NCI-H748 (cell line): Measurements from ENCODE around the gene ACAD11.

Experiments
- DNase-seq: peaks from one replicate; lab custom pipeline; 2025; ENCODE audit not compliant: unreplicated experiment; lab: John Stamatoyannopoulos, UW

The ACAD11 gene

DNA sequence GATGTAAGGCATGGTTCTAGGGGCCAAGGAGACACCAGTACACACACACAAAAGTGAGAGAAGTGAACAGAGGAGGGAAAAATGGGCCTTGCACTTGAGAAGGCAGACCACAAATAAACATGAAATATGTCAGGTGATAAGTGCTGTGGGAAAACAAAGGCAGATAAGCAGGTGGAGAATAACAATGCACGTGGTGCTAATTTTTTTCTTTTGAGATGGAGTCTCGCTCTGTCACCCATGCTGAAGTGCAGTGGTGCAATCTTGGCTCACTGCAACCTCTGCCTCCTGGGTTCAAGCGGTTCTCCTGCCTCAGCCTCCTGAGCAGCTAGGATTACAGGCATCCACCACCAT lies 103.6 kb downstream of the ACAD11 start:
- peak; percentile 35 for DNase-seq

GRCh38 chr3:132555306-132556035 lies 104.1 kb downstream of the ACAD11 start:
- peak; percentile 35 for DNase-seq

GRCh38 chr3:132554437-132554836 lies 105.2 kb downstream of the ACAD11 start:
- DNase-seq, result peak; percentile 88

- DNase-seq, result no peak
Measured at GRCh38 chr3:132553826-132554225, 105.8 kb downstream of the ACAD11 start.

GRCh38 chr3:132550579-132551305 lies 108.9 kb downstream of the ACAD11 start:
- DNase-seq, result no peak

GRCh38 chr3:132549890-132550578 lies 109.6 kb downstream of the ACAD11 start:
- no peak for DNase-seq

- no peak for DNase-seq
Measured at GRCh38 chr3:132549169-132549568, 110.4 kb downstream of the ACAD11 start.

DNA sequence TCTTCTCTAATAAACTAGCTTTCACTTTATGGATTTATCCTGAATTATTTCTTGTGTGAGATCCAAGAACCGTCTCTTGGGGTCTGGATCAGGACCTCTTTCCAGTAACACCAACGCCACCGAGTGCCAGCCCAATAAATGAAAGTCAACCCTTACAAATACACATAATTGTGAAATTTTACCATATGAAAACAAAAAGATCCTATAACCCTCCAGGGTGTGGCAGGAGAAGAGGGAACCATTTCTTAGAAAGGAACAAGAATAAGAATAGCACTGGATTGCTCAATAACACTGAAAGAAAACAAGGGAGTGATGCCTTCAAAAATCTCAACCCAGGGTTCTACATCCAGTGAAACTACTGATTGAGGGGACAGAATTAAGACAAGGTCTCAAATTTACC lies 114.1 kb downstream of the ACAD11 start:
- DNase-seq, result no peak

GRCh38 chr3:132544130-132544529 lies 115.5 kb downstream of the ACAD11 start:
- no peak for DNase-seq

DNA sequence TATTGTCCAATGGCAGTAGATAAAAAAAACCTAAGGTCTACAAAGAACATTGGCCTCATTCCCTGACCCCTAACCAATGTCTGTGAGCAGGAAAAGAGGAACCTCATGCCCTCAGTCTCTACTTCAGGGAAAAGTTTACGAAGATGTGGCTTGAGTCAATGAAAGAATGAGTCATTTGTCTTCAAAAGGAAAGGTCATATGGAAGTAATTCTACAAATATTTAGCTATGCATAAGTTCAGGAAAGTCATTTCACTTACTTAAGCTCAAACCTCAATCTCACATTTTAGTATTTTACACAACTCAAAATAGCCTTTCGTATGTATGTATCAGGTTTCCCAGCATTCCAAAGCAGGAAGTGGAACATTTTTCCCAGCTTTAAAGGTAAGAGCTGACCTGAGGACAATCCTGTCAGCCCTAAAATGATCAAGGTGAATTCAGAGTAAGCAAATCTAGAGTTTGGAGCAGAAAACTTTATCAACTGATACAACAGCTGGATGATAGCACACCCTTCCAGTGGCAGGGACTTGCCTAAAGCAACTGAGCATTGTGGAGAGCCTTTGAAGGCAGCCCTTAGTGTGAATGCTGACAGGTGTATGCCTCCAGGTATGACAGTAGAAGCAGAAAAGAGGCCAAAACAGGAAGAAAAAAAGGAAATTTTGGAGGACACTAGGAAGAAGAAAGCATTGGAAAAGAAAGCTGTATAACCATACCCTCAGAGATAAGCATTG lies 116.4 kb downstream of the ACAD11 start:
- DNase-seq, result no peak

GRCh38 chr3:132542577-132542976 lies 117.0 kb downstream of the ACAD11 start:
- DNase-seq, result no peak

GRCh38 chr3:132539681-132540080 lies 119.9 kb downstream of the ACAD11 start:
- no peak for DNase-seq

- no peak for DNase-seq
Measured at GRCh38 chr3:132538072-132538471, 121.5 kb downstream of the ACAD11 start.

DNA sequence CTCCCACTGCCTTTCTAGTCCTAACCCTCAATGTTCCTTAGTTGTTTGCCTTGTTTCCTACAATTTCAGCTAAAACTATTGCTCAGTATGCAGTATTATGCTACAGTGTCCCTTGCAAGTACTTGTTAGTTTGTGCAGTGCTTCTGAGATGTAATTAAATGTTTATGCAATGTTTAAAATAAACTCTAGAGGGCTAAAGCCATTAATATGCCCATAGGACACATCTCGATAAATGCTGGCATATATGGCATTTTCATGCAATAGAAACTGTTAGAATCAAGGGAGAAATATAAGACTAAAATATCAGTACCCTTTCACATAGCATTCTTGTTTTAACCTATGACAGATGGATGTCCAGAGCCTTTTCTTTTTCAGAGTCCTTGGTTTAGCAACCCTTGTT lies 122.3 kb downstream of the ACAD11 start:
- DNase-seq, result no peak

GRCh38 chr3:132536442-132537153 lies 123.0 kb downstream of the ACAD11 start:
- DNase-seq, result no peak

DNA sequence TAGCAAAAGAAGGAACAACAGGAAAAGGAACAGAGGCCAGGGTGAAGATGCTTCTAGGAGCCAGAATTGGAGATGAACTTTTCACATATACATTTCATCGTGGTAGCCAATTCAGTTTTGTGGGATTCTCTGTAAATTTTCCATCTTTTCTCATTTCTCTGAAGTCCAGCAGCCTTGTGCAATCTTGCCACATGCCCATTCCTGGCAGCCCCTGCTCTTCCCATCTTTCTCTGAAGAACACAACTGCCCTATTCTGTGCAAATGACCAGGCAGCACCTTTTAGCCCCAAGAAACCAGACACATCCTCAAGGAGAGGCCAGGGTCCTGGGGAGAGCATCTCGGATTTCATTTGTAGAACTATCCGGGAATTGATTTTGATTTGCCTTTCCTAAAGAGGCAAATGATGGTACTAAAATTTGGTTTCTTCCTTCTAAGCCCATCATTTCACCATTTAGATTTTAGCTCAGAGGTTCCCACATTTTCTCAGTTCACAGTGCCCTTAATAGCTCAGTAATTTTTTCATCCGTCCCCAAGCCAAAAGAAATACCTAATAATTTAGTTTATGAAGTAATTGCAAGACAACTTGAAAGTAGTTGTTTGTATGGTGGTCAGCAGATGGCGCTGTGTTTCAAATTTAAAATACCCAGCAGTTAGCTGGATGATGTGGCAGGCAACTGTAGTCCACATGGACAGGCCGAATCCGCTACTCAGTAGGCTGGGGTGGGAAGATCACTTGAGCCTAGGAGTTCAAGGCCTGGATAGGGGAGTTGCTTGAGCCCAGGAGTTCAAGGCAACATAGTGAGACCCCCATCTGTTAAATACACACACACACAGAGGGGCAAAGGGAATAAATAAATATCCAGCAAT lies 123.8 kb downstream of the ACAD11 start:
- DNase-seq, result peak; percentile 43

- DNase-seq, result no peak
Measured at GRCh38 chr3:132530624-132531023, 129.0 kb downstream of the ACAD11 start.

GRCh38 chr3:132522353-132522752 lies 137.3 kb downstream of the ACAD11 start:
- DNase-seq, result no peak

GRCh38 chr3:132521901-132522300 lies 137.7 kb downstream of the ACAD11 start:
- DNase-seq, result no peak

DNA sequence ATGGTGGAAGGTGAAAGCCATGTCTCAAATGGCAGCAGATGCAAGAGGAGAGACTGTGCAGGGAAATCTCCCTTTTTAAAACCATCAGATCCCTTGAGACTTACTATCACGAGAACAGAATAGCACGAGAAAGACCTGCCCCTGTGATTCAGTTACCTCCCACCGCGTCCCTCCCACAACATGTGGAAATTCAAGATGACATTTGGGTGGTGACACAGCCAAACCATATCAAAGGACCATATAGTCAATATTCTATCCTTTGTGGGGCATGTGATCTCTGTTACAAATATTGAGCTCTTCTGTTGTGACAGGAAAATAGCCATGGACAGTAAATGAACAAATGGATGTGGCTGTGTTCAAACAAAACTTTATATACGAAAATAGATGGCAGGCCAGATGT lies 139.7 kb downstream of the ACAD11 start:
- DNase-seq, result peak; percentile 0
